ENCODE results near the gene PARG.
"Not testable (repeated sequence)": the region's sequence is repeated elsewhere in the genome, so short reads cannot be mapped to it uniquely, and the experiment has no call there.

GRCh38 chr10:49922041-49922440, 19.8 kb downstream of the PARG start:
- TF ChIP-seq CTCF (IDR thresholded peaks at IDR 0.05; ENCODE audit: low read depth, low read length, missing input control); TAF1 (conservative IDR thresholded peaks at IDR 0.05); RAD21 (IDR thresholded peaks at IDR 0.05); JUND (IDR thresholded peaks at IDR 0.05); ZBTB33 (IDR thresholded peaks at IDR 0.05); ATF3 (IDR thresholded peaks at IDR 0.05); REST (IDR thresholded peaks at IDR 0.05); EGR1 (IDR thresholded peaks at IDR 0.05; ENCODE audit: low read depth in 2 of 2); RXRA (IDR thresholded peaks at IDR 0.05); YY1 (IDR thresholded peaks at IDR 0.05): not testable (repeated sequence)
